Thyroid gland (tissue), 4 donors: ENCODE data around the gene LGALS12. TPM values are rescaled to one million over a fixed set of nuclear protein-coding genes. Genes with fewer than 3 reads are reported as not detected.

Experiments
- DNase-seq, 2 donors: peaks; one replicate each; pipeline ENCODE4 v3.0.0-alpha.2; 2019
- H3K27ac ChIP-seq, 3 donors: fragments of 200-600 bp; sonication (generic); 1 replicate in 2 of 3; 2 replicates in 1 of 3; pipeline ENCODE4 v1.5.1; 2016 to 2019; ENCODE audit warnings: mild to moderate bottlenecking in 1 of 3, moderate library complexity in 1 of 3
- H3K27me3 ChIP-seq: fragments of 200-600 bp; sonication (generic); one replicate; pipeline ENCODE4 v1.5.1; 2019
- H3K36me3 ChIP-seq, 2 donors: fragments of 200-600 bp; sonication (generic); one replicate each; pipeline ENCODE4 v1.5.1; 2016 to 2019
- H3K4me1 ChIP-seq, 2 donors: fragments of 200-600 bp; sonication (generic); one replicate each; pipeline ENCODE4 v1.5.1; 2017 to 2019
- H3K4me3 ChIP-seq, 3 donors: fragments of 200-600 bp; sonication (generic); replicated peaks in 1 of 3; 1 replicate in 2 of 3; 2 replicates in 1 of 3; pipeline ENCODE4 v1.5.1; 2016; ENCODE audit warnings: mild to moderate bottlenecking in 1 of 3
- H3K9me3 ChIP-seq: fragments of 200-600 bp; sonication (generic); one replicate; pipeline ENCODE4 v1.5.1; 2017
- CTCF ChIP-seq, 6 experiments: fragments of 200-600 bp in 3 of 6; fragments of 450-650 bp in 3 of 6; sonication (generic) in 3 of 6; IDR thresholded peaks; one replicate each; pipeline ENCODE4 v1.5.1; 2016 to 2019; ENCODE audit warnings: antibody characterized with exemption in 6 of 6, mild to moderate bottlenecking in 2 of 6, inconsistent platforms in 1 of 6, moderate library complexity in 1 of 6
- POLR2A ChIP-seq, 2 donors: fragments of 450-650 bp; IDR thresholded peaks; one replicate each; pipeline ENCODE4 v1.6.1; 2017; ENCODE audit warnings: antibody characterized with exemption in 2 of 2, mild to moderate bottlenecking in 2 of 2, moderate library complexity in 1 of 2
- WGBS, 2 donors: methylation state at CpG; one replicate each; pipeline ENCODE4 v1.1.5; 2017; 5-methylcytosine and 5-hydroxymethylcytosine counted together
- intact Hi-C: fragments of 100-400 bp; cut with DNase I; formaldehyde crosslinking; loops from one replicate; pipeline ENCODE4 v1.15.1; 2023
- total RNA-seq, 4 donors: library from RNA; depleted of rRNA; stranded (reverse); fragments of >200 nt; gene quantifications; one replicate each; pipeline ENCODE4 v1.2.3, GENCODE V29; 2016

Gene LGALS12
- total RNA-seq, 4 donors from 2014 or later: 0.94 TPM; not detected in 3

- no peaks in the 10 kb centered on the region for H3K9me3 ChIP-seq
- DNase-seq: no peak
- no peak overlapping the region for H3K27ac ChIP-seq
- TF ChIP-seq POLR2A (IDR thresholded peaks at IDR 0.05) (no peak), CTCF (IDR thresholded peaks at IDR 0.05) (no peak)
- intact Hi-C loops: no loop called here
- H3K27me3 ChIP-seq: no peaks in the 10 kb centered on the region
- H3K4me1 ChIP-seq: peaks cover 0 to 8% of the 10 kb centered on the region in 2 donors
- H3K4me3 ChIP-seq: no peak overlapping the region
- H3K36me3 ChIP-seq: no peaks in the 10 kb centered on the region
- WGBS, 2 donors: 98% methylated on average over 6 of the region's 6 CpGs
Measured at GRCh38 chr11:63516109-63516508, 10.2 kb downstream of the LGALS12 start.

DNA sequence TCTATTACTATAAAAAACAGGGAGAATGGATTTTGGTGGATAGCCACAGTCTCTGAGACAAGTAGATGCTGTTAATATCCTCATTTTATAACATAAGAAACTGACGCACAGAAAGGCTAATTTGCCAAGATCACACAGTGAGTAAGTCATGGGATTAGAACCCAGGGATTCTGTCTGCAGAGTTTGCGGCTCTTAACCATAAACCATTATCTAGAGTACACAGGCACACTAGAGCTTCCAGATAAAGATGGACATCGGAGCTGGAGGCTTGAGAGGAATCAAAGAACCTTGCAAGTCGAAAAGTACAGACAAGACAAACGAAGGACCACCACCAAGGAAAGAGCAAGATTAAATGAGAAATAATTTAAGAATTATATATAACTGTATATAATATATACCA is 11.3 kb downstream of the LGALS12 start:
- Histone ChIP-seq H3K4me1 (peaks cover 0 to 8% of the 10 kb centered on the region in 2 donors), H3K27me3 (no peaks in the 10 kb centered on the region), H3K27ac (no peak overlapping the region), H3K9me3 (no peaks in the 10 kb centered on the region), H3K4me3 (no peak overlapping the region), H3K36me3 (no peaks in the 10 kb centered on the region)
- 97% methylated on average over 5 of the region's 5 CpGs for WGBS, 2 donors
- no peak for TF ChIP-seq POLR2A (IDR thresholded peaks at IDR 0.05)
- no peak for TF ChIP-seq CTCF (IDR thresholded peaks at IDR 0.05)
- intact Hi-C loops: no loop called here
- DNase-seq: no peak

- 40 to 42% methylated on average over 1 of the region's 1 CpG for WGBS, 2 donors
- DNase-seq: no peak
- Histone ChIP-seq H3K4me3 (no peak overlapping the region), H3K4me1 (peaks cover 0 to 4% of the 10 kb centered on the region in 2 donors), H3K36me3 (no peaks in the 10 kb centered on the region), H3K27me3 (no peaks in the 10 kb centered on the region), H3K27ac (no peak overlapping the region), H3K9me3 (no peaks in the 10 kb centered on the region)
- intact Hi-C loops: no loop called here
- TF ChIP-seq CTCF (IDR thresholded peaks at IDR 0.05): no peak
- no peak for TF ChIP-seq POLR2A (IDR thresholded peaks at IDR 0.05)
Measured at GRCh38 chr11:63518548-63518947, 12.7 kb downstream of the LGALS12 start.

DNA sequence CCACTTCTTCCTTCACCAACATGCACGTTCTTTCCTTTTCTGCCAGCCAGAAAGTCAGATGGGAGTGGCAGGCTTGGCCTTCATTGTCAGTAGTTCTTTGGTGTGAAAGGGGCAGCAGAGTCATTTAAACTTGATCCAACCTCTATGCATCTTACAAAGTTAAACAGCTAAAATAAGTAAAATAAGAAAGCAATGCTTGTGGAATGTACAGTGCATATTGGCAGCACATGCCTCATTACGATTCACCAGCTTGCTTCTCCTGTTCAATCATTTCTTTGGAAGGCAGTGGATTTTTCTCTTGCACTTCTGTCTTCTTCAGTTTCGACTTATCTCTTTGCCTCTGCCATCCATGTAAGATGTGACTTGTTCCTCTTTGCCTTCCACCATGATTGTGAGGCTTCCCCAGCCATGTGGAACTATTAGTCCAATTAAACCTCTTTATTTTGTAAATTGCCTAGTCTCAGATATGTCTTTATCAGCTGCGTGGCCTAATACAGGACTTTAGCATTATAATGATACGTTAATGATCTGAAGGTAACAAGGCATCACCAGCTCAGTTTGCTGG is 14.8 kb downstream of the LGALS12 start:
- WGBS, 2 donors: 88 to 93% methylated on average over 5 of the region's 5 CpGs
- H3K27me3 ChIP-seq: no peaks in the 10 kb centered on the region
- intact Hi-C loops: no loop called here
- H3K4me3 ChIP-seq: no peak overlapping the region
- H3K36me3 ChIP-seq: no peaks in the 10 kb centered on the region
- H3K9me3 ChIP-seq: no peaks in the 10 kb centered on the region
- H3K27ac ChIP-seq: no peak overlapping the region
- no peak for DNase-seq
- peaks cover 0 to 4% of the 10 kb centered on the region in 2 donors for H3K4me1 ChIP-seq
- TF ChIP-seq POLR2A (IDR thresholded peaks at IDR 0.05) (no peak), CTCF (IDR thresholded peaks at IDR 0.05) (no peak)

GRCh38 chr11:63521896-63522295 is 16.0 kb downstream of the LGALS12 start:
- no peak for TF ChIP-seq POLR2A (IDR thresholded peaks at IDR 0.05)
- TF ChIP-seq CTCF (IDR thresholded peaks at IDR 0.05): no peak
- H3K27me3 ChIP-seq: no peaks in the 10 kb centered on the region
- no peaks in the 10 kb centered on the region for H3K9me3 ChIP-seq
- intact Hi-C loops: no loop called here
- DNase-seq: no peak
- 84 to 93% methylated on average over 2 of the region's 2 CpGs for WGBS, 2 donors
- H3K36me3 ChIP-seq: no peaks in the 10 kb centered on the region
- H3K4me3 ChIP-seq: no peak overlapping the region
- peaks cover 0 to 4% of the 10 kb centered on the region in 2 donors for H3K4me1 ChIP-seq
- no peak overlapping the region for H3K27ac ChIP-seq
